Stimulated activated naive CD8-positive, alpha-beta T cell treated with anti-CD3 and anti-CD28 coated beads, Interleukin-15, Interleukin-2, amounts not matched to agents 100 ng/mL and 50 ng/mL, for 24 hours (primary cell): ENCODE measurements around the gene CPA4.

Source experiments
- H3K27ac Mint-ChIP-seq: one replicate; pipeline ENCODE4 v1.8.0; 2021; ENCODE audit warnings: mild to moderate bottlenecking, mixed read lengths
- H3K27me3 Mint-ChIP-seq: one replicate; pipeline ENCODE4 v1.8.0; 2021; ENCODE audit warnings: mixed read lengths
- H3K36me3 Mint-ChIP-seq: one replicate; pipeline ENCODE4 v1.8.0; 2021; ENCODE audit warnings: low read depth, mixed read lengths
- H3K4me1 Mint-ChIP-seq: one replicate; pipeline ENCODE4 v1.8.0; 2021; ENCODE audit warnings: low read depth, mixed read lengths
- H3K4me3 Mint-ChIP-seq: one replicate; pipeline ENCODE4 v1.8.0; 2021; ENCODE audit warnings: mild to moderate bottlenecking, mixed read lengths
- H3K9me3 Mint-ChIP-seq: one replicate; pipeline ENCODE4 v1.8.0; 2021; ENCODE audit warnings: mixed read lengths

The CPA4 gene

DNA sequence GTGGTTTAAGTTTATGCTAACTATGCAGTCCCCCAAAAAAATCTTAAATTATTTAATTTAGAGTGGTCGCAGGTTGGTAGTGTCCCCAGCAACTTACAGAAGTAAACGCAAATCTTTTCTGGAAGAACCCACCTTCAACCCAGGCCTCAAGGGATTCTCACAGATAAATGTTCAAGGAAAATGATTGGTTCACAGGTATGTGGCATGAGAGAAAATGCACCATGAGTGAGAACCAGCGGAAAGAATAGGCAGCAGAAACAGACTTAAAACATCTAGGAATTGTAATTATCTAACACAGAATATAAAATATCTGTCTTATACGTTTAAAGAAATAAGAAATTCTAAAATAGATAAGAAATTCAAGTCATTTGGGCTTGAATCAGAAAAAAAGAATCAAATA lies 48.9 kb downstream of the CPA4 start:
- no peaks in the 10 kb centered on the region for H3K4me1 Mint-ChIP-seq
- no peak overlapping the region for H3K27ac Mint-ChIP-seq
- H3K9me3 Mint-ChIP-seq, result no peaks in the 10 kb centered on the region
- no peaks in the 10 kb centered on the region for H3K27me3 Mint-ChIP-seq
- no peaks in the 10 kb centered on the region for H3K36me3 Mint-ChIP-seq
- no peak overlapping the region for H3K4me3 Mint-ChIP-seq

DNA sequence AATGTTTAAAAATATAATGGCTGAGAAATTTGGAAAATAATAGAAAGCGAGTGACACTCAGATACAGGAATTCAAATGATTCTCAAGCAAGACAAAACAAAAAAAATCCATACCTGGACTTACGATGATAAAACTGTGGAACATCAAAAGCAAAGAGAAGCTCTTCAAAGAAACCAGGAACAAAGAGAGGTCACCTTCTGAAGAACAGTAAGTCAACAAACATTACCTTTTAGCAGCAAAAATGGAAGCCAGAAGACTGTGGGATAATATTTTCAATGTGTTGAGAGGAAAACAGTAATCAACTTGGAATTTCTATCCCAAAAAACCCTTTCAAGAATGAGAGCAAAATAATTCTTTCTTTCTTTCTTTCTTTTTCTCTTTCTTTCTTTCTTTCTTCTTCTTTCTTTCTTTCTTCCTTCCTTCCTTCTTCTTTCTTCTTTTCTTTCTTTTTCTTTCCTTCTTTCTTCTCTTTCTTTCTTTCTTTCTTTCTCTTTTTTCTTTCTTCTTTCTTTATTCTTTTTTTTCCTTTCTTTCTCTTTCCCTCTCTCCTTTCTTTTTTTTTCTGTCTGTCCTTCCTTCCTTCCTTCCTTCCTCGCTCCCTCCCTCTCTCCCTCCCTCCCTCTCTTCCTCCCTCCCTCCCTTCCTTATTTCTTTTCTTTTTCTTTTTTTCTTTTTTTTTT lies 49.9 kb downstream of the CPA4 start:
- Mint-ChIP-seq H3K36me3 (no peaks in the 10 kb centered on the region), H3K27me3 (no peaks in the 10 kb centered on the region), H3K4me1 (no peaks in the 10 kb centered on the region), H3K27ac (no peak overlapping the region), H3K9me3 (no peaks in the 10 kb centered on the region), H3K4me3 (no peak overlapping the region)

DNA sequence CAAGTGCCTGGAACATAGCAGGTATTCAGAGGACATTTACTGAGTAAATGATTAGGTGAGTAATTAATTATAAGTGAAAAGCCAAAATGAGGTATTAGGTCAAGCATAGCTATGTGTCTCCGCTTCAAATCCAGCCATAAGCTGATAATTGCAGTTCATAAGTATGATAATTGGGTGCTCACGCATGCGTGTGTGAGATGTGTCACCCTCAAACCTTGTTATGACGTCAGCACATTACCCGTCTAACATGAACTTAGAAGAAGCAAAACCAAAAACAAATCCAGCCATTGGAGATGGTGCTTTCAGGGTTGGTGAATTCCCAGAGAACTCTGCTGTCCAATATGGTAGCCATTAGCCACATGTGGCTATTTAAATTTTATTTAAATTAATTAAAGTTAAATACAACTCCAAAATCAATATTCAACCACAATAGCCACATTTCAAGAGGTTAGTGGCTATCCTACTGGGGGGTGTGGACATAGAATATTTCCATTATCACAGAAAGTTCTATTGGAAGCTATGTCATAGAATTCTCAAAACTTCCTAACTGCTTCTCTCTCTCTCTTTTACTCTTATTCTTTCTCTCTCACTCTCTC lies 51.4 kb downstream of the CPA4 start, which contains the start of gene CPA5:
Gene CPA5, plus strand, starts transcription at position 546 of the 596 bp plus-strand sequence. CDS start 1,670 bp downstream, outside the sequence.
- Mint-ChIP-seq H3K4me1 (no peaks in the 10 kb centered on the region), H3K4me3 (no peak within 1 kb of the TSS), H3K36me3 (no peaks in the 10 kb centered on the region), H3K27me3 (no peaks in the 10 kb centered on the region), H3K9me3 (no peaks in the 10 kb centered on the region), H3K27ac (no peak within 1 kb of the TSS)

DNA sequence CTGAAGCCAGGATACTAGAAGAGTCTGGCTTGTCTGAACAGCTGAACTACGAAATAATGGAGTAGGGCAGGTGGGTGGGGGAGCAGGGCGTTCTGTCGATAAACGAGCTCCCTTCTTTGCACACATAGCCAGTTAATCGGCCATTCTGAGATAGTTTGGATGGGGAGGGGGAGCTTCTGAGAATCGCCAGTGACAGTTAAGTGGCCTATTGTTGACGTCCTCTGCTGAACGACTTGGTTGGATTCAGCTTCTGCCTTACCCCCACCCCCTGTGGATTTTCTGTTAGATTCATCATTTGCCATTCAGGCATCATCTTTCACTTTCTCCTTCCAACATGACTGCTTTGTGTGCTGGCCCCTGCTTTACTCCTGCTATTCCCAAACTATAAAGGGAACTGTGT lies 52.2 kb downstream of the CPA4 start:
- no peak overlapping the region for H3K27ac Mint-ChIP-seq
- H3K27me3 Mint-ChIP-seq, result no peaks in the 10 kb centered on the region
- H3K4me1 Mint-ChIP-seq, result peaks cover 3% of the 10 kb centered on the region
- H3K9me3 Mint-ChIP-seq, result no peaks in the 10 kb centered on the region
- no peak overlapping the region for H3K4me3 Mint-ChIP-seq
- H3K36me3 Mint-ChIP-seq, result no peaks in the 10 kb centered on the region

DNA sequence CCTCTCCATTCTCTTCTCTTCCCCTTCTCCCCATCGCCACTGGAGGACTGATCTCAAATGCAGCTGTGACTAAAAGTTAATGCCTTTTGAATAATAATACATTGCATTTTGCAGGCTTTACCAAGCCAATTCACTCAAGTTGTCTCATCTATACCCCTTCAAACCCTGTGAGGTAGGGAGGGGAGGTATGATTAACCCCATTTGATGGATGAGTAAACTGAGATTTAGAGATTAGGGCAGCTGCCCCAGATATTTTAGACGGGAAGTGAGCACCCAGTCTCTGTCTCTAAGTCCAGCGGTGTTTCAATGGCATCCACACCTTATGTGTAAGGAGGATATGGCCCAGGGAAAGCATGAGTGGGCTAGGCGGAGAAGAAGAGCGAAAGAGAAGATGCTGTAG lies 52.8 kb downstream of the CPA4 start:
- Mint-ChIP-seq H3K27me3 (no peaks in the 10 kb centered on the region), H3K4me1 (peaks cover 7% of the 10 kb centered on the region), H3K36me3 (no peaks in the 10 kb centered on the region), H3K27ac (no peak overlapping the region), H3K9me3 (no peaks in the 10 kb centered on the region), H3K4me3 (no peak overlapping the region)

DNA sequence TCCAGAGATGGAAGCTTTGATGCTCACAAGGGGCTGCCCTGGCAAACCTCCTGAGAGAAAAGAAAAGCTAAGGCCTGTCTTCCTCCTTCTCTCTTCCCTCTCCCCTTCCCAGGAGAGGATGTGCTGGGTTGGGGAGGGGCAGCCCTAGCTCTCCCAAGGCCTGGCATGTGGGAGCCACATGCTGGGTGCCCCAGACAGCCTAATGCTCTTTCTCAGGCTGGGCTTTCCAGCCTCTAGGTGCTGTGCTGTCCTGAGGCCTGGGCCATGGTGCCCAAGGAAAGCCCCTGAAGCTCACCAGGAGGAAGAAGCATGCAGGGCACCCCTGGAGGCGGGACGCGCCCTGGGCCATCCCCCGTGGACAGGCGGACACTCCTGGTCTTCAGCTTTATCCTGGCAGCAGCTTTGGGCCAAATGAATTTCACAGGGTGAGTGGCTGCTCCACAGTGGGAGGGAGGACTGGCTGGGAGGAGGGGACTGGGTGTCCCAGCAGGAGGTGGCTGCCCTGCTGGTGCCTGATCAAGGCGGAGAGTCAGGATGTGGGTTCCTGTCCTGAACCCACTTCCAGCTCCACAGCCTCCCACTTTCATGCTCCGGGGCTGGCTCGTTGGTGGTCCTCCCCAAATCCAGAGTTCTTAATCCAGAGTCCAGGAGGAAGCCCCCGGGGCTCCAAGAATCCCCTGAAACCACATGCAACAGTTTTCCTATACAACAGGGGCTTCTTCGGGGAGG lies 53.4 kb downstream of the CPA4 start:
- Mint-ChIP-seq H3K9me3 (no peaks in the 10 kb centered on the region), H3K4me3 (no peak overlapping the region), H3K27me3 (no peaks in the 10 kb centered on the region), H3K36me3 (no peaks in the 10 kb centered on the region), H3K27ac (no peak overlapping the region), H3K4me1 (peaks cover 13% of the 10 kb centered on the region)

DNA sequence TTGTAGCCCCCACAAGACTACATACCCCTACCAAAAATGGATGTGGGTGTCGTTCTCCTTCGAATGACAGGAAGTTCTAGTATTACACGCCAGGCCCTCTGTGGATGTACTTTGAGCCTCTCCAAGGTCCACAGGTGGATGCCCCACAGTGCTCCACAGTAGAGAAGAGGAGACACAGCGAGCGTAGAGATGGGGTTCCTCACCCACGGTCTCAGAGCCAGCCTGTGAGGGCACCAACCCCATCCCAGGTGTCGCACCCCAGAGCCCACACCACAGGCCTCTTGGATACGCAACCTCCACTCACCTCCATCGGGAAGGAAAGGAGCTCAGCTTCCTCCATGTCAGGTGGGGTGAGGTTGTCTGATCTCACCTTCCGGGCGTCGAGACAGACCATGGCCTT lies 54.0 kb downstream of the CPA4 start:
- Mint-ChIP-seq H3K9me3 (no peaks in the 10 kb centered on the region), H3K27ac (no peak overlapping the region), H3K4me1 (peaks cover 19% of the 10 kb centered on the region), H3K36me3 (no peaks in the 10 kb centered on the region), H3K27me3 (no peaks in the 10 kb centered on the region), H3K4me3 (no peak overlapping the region)

DNA sequence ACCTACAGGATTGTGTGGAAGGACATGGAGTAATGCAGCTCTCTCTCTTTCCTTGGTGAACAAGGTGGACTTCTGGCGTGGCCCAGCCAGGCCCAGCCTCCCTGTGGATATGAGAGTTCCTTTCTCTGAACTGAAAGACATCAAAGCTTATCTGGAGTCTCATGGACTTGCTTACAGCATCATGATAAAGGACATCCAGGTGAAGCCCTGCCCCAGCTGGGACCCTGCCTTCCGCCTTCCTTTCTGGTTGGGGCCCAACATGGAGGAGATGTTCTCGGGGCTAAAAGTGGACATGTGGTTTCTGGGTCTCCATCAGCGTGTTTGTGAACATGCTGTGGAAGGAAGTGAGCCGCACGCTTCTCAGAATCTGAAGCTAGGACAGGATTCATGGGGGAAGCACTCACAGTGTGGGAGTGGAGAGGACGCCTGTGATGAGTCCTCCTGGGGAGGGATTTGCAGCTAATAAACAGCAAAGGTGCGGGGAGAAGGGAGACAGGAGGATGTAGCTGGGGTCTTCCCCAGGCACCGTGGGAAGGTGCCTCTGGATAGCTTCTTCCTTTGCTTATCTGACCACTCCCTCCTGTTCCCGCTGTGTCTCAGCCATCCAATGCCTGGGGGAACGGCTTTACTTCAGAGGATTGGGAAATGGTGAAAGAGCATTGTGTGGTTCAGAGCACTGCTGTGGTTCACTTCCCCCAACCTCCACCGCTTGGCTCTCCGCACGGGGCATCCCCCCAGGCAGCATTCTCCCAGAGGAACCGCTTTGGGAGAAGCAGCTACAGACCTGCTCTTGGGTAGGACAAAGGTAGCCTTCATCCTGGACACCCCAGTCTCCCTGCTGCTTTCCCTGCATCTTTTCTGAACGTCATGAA lies 57.2 kb downstream of the CPA4 start:
- Mint-ChIP-seq H3K4me3 (no peak overlapping the region), H3K4me1 (peaks cover 20% of the 10 kb centered on the region), H3K27me3 (no peaks in the 10 kb centered on the region), H3K27ac (no peak overlapping the region), H3K9me3 (no peaks in the 10 kb centered on the region), H3K36me3 (no peaks in the 10 kb centered on the region)

DNA sequence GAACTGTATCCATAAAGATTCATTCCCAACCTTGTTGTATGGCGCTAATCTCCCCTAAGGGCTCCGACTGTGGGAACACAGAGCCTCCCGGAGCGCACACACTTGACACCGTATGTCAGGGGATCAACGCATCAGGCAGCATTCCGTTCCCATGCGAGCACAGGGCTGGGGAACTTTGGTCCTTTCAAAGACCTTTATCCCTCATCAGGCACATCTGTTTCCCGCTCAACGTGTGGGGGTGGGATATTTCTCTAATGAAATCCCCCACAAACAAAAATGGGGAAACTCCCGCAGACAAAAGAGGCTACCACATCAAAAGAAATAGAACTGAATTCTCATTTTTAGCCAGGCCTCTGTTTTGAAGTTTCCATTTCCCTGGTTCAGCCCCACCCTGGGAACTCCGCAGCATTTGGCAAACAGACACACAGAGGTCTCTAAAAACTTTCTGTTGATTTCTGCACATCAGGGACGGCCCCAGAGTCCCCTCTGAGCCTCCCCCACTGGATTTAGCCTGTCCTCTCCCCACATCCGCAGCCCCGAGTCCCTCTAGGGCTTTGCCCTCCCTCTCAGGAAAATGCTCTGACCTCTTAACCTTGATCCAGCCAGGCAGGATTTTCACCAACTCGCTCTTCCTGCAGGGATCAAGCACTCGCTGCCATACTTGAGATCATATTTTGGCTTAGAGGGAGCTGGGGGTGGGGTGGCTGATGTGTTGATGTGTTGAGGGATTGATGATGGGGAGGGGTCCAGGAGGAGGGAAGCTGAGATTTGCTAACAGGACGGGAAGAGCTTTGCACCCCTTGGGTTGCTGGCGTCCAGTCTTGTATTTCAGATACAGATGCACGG lies 58.2 kb downstream of the CPA4 start:
- Mint-ChIP-seq H3K4me3 (no peak overlapping the region), H3K4me1 (peaks cover 20% of the 10 kb centered on the region), H3K36me3 (no peaks in the 10 kb centered on the region), H3K27me3 (no peaks in the 10 kb centered on the region), H3K27ac (no peak overlapping the region), H3K9me3 (no peaks in the 10 kb centered on the region)

DNA sequence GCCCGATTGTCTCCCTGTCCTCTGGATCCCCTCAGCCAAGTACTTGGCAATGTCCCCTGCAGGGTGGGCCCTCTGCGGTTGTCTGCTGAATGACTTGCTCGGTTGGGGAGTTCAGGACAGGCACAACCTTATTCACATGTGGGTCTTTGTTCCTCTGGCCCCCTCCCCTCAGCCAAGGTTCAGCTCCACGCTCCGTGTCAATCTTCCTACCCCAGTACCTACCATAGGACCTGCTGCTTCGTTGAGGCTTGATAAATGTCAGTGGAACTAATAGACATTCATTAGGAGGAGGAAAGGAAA lies 58.8 kb downstream of the CPA4 start:
- no peaks in the 10 kb centered on the region for H3K27me3 Mint-ChIP-seq
- no peak overlapping the region for H3K27ac Mint-ChIP-seq
- H3K4me1 Mint-ChIP-seq, result peaks cover 20% of the 10 kb centered on the region
- H3K9me3 Mint-ChIP-seq, result no peaks in the 10 kb centered on the region
- no peak overlapping the region for H3K4me3 Mint-ChIP-seq
- H3K36me3 Mint-ChIP-seq, result no peaks in the 10 kb centered on the region

DNA sequence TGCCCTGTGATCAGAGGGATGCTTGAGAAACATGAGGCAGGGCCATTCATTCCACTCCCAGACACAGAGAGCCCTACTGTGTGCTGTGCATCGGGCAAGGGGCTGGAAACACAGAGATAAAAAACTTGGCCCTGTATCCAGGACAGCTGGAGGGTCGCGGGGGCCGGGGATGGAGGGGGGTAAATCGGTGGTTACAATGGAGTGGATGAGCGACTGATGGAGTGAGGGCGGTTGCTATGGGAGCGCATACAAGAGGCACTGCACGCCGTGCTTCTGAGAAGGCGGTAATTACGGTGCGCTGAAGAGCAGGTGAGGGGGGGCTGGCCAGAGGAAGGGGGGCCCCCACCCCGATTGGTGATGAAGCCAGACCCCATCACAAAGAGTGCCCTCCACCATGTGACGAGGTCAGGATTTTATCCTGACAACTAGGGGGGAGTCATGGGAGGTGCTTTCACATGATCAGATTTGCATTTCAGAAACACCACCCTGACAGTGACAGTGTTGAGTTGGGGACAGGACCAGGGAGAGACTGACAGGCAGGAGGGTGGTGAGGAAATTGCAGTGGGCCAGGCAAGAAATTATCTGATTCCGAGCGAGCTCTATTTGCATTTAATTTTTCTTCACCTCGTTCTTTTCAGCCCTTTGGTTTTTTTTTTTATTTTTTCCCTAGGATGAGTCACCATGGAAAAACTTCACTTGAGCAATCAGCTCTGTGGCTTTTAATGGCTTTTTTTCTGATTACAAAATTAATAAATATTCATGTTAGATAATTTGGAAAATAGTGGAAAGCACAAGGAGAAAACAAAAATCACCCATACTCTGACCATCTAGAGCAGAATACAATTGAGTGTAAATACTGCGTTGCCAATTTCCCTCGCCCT lies 59.5 kb downstream of the CPA4 start:
- Mint-ChIP-seq H3K4me1 (peaks cover 20% of the 10 kb centered on the region), H3K4me3 (no peak overlapping the region), H3K27me3 (no peaks in the 10 kb centered on the region), H3K9me3 (no peaks in the 10 kb centered on the region), H3K27ac (no peak overlapping the region), H3K36me3 (no peaks in the 10 kb centered on the region)

DNA sequence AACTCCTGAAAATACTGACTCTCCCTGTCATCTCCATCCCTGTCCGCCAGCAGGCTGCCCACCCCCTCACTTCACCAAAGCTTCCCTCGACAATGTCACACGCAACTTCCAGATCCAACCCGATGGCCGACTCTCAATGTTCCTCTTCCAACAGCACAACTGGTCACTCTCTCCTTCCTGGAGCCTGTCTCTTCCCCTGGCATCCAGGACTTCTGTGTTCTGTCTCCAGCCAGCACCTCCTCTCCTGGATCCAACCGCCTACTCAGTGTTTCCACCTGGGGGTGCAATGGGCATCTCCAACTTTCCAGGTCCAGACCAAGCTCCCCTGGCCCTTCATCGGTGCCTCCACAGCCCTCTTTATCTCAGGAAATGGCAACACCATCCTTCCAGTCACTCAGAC lies 60.2 kb downstream of the CPA4 start:
- Mint-ChIP-seq H3K27me3 (no peaks in the 10 kb centered on the region), H3K4me1 (peaks cover 20% of the 10 kb centered on the region)

DNA sequence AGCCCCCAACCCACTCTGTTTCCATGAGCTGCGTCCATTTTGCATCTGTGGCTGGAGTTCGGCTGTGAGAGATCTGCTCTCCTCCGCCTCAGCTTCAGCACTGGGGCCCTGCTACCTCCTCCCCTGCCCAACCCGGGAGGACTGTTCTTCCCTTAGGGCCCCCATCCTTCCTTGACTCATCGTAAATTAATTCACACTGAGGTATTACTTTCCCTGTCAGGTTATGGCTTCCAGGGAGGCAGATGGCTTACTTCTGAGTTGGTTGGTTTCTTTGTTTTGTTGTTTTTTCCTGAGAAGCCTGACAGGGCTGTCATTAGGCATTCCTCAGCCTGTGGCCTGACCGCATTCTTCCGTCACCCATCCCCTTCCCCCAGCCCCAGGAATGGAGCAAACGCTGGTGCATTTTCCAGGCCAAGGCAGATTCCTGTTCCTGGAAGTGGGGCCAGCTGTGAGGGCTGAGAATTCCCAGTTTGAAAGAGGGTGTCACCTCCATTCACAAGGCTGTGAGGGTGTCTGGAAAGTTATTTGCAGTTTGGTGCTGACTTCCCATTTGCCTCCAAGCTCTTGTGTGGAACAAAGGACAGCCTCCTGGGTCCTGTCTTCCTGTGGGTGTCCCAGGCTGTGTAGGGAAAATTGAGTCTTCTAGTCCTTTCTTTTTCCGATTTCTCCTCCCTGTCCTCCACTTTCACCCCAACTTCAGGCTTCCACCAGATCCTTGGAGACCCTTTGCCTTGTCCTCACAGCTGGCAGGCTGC lies 63.3 kb downstream of the CPA4 start:
- Mint-ChIP-seq H3K9me3 (peaks cover 7% of the 10 kb centered on the region), H3K27ac (no peak overlapping the region), H3K4me3 (no peak overlapping the region), H3K4me1 (peaks cover 8% of the 10 kb centered on the region), H3K36me3 (no peaks in the 10 kb centered on the region), H3K27me3 (no peaks in the 10 kb centered on the region)

More for the DNA sequence above, 60.2 kb downstream of the CPA4 start:
- H3K27ac Mint-ChIP-seq, result peak overlapping the region; percentile 15
- H3K4me3 Mint-ChIP-seq, result no peak overlapping the region
- no peaks in the 10 kb centered on the region for H3K36me3 Mint-ChIP-seq
- no peaks in the 10 kb centered on the region for H3K9me3 Mint-ChIP-seq
